Neural crest cell (in vitro differentiated cells): ENCODE measurements around the gene RNF32. TPM values are rescaled to one million over a fixed set of nuclear protein-coding genes. Genes with fewer than 3 reads are reported as not detected.

Experiments
- DNase-seq: peaks from one replicate; pipeline ENCODE4 v3.0.0; 2021; ENCODE audit warnings: low read depth, mixed read lengths, low spot score
- H3K27ac Mint-ChIP-seq: one replicate; pipeline ENCODE4 v1.8.0; 2021; ENCODE audit warnings: mild to moderate bottlenecking, mixed read lengths; ENCODE audit not compliant: unreplicated experiment
- H3K27me3 Mint-ChIP-seq: 2 replicates; pipeline ENCODE4 v1.8.0; 2021; ENCODE audit warnings: low read depth, mild to moderate bottlenecking, mixed read lengths
- H3K36me3 Mint-ChIP-seq: 2 replicates; pipeline ENCODE4 v1.8.0; 2021; ENCODE audit warnings: low read depth, mild to moderate bottlenecking, mixed read lengths
- H3K4me1 Mint-ChIP-seq: 2 replicates; pipeline ENCODE4 v1.8.0; 2021; ENCODE audit warnings: mixed read lengths
- H3K4me3 Mint-ChIP-seq: one replicate; pipeline ENCODE4 v1.8.0; 2021; ENCODE audit warnings: mild to moderate bottlenecking, mixed read lengths
- H3K9me3 Mint-ChIP-seq: 2 replicates; pipeline ENCODE4 v1.8.0; 2021; ENCODE audit warnings: mixed read lengths
- CTCF ChIP-seq: fragments of 200-600 bp; sonication (generic); conservative IDR thresholded peaks from 2 replicates; pipeline ENCODE4 v1.5.0; 2021; ENCODE audit warnings: antibody characterized with exemption, mild to moderate bottlenecking
- total RNA-seq: library from RNA; stranded (reverse); gene quantifications from 2 replicates; pipeline ENCODE4 v1.2.1, GENCODE V29; 2021

RNF32 gene
- total RNA-seq, 1 donor from 2014 or later, result 1.4 TPM

- peaks cover 11% of the 10 kb centered on the region for H3K27me3 Mint-ChIP-seq
- no peak for DNase-seq
- no peak overlapping the region for H3K4me3 Mint-ChIP-seq
- peaks cover 13% of the 10 kb centered on the region for H3K9me3 Mint-ChIP-seq
- TF ChIP-seq CTCF, result no peak
- H3K4me1 Mint-ChIP-seq, result peaks cover 19% of the 10 kb centered on the region
- peaks cover 5% of the 10 kb centered on the region for H3K36me3 Mint-ChIP-seq
- no peak overlapping the region for H3K27ac Mint-ChIP-seq
Observed at GRCh38 chr7:156621652-156622051, 18.9 kb upstream of the RNF32 start.

GRCh38 chr7:156625580-156625979 lies 15.0 kb upstream of the RNF32 start:
- H3K4me3 Mint-ChIP-seq, result no peak overlapping the region
- no peak overlapping the region for H3K27ac Mint-ChIP-seq
- H3K4me1 Mint-ChIP-seq, result peaks cover 7% of the 10 kb centered on the region

DNA sequence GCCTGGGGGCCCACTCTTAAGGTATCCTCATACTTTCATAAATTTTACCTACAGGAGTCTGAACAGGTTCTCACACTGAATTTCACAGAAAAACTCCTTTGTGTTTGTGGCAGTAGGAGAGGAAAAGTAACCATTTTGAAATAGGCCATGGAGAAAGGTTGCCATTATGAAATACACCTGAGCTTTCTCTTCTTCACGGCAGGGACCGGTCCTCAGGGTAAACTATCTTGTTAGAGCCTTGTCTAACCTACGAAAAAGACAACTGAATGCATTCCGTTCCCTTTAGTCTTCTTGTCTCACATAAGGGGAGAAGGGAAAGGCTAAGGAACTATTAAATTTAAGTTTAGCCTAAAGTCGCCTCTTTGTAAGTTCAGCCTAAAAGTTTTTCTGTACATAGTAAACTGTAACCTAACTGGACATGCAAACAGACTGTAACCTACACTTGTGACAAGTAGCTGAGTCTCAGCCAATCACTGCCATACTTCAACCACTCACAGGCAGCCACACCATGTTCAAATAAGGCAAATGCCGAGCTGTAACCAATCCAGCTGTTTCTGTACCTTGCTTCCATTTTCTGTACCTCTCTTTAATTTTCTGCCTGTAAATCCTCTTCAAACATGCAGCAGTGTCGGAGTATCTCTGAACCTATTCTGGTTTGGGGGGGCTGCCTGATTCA lies 14.2 kb upstream of the RNF32 start:
- Mint-ChIP-seq H3K9me3 (peaks cover 23% of the 10 kb centered on the region), H3K27me3 (no peaks in the 10 kb centered on the region), H3K4me1 (peaks cover 6% of the 10 kb centered on the region), H3K27ac (no peak overlapping the region), H3K36me3 (peaks cover 15% of the 10 kb centered on the region), H3K4me3 (no peak overlapping the region)
- no peak for TF ChIP-seq CTCF
- DNase-seq, result no peak

More at GRCh38 chr7:156625580-156625979, 15.0 kb upstream of the RNF32 start:
- Mint-ChIP-seq H3K27me3 (no peaks in the 10 kb centered on the region), H3K36me3 (peaks cover 19% of the 10 kb centered on the region), H3K9me3 (peaks cover 27% of the 10 kb centered on the region)
- no peak for DNase-seq
- no peak for TF ChIP-seq CTCF

DNA sequence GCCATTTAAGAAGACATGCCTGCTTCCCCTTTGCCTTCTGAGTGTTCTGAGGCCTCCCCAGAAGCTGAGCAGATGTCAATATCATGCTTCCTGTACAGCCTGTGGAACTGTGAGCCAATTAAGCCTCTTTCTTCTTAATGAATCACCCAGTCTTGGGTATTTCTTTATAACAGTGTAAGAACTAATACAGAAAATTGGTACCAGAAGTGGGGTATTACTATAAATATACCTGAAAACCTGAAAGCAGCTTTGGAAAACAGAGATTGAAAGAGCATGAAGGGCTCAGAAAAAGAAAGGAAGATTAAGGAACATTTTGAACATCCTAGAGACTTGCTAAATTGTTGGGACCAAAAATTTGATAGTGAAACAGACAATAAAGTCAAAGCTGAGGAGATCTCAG lies 12.0 kb upstream of the RNF32 start:
- TF ChIP-seq CTCF, result no peak
- DNase-seq, result no peak
- H3K9me3 Mint-ChIP-seq, result peaks cover 15% of the 10 kb centered on the region
- H3K27me3 Mint-ChIP-seq, result no peaks in the 10 kb centered on the region
- peaks cover 6% of the 10 kb centered on the region for H3K4me1 Mint-ChIP-seq
- H3K27ac Mint-ChIP-seq, result no peak overlapping the region
- H3K36me3 Mint-ChIP-seq, result peaks cover 14% of the 10 kb centered on the region
- no peak overlapping the region for H3K4me3 Mint-ChIP-seq

- Mint-ChIP-seq H3K27me3 (no peaks in the 10 kb centered on the region), H3K27ac (no peak overlapping the region)
Observed at GRCh38 chr7:156629873-156630272, 10.7 kb upstream of the RNF32 start.

More at GRCh38 chr7:156629873-156630272, 10.7 kb upstream of the RNF32 start:
- TF ChIP-seq CTCF, result no peak
- Mint-ChIP-seq H3K4me3 (no peak overlapping the region), H3K4me1 (peaks cover 6% of the 10 kb centered on the region), H3K9me3 (peaks cover 15% of the 10 kb centered on the region), H3K36me3 (peaks cover 14% of the 10 kb centered on the region)
- no peak for DNase-seq
